OCI-LY3 (cell line): Measurements from ENCODE around the gene COL4A2.

Experiments used
- H2AFZ ChIP-seq: fragments of 200-600, 300-600 bp; shearing (Covaris generic); 2 replicates; pipeline ENCODE4 v1.6.0; 2014; ENCODE audit warnings: antibody characterized with exemption, low read depth, low read length
- H3K27ac ChIP-seq: fragments of 200-600, 300-600 bp; sonication (generic); 2 replicates; pipeline ENCODE4 v1.5.1; 2014; ENCODE audit warnings: mild to moderate bottlenecking, low read length, moderate library complexity, mixed read lengths
- H3K27me3 ChIP-seq: fragments of 200-600, 300-600 bp; sonication (generic); 2 replicates; pipeline ENCODE4 v1.6.1; 2014; ENCODE audit warnings: low read depth, low read length, mixed read lengths
- H3K36me3 ChIP-seq: fragments of 200-600, 300-600 bp; sonication (generic); replicated peaks from 2 replicates; pipeline ENCODE3; 2014; ENCODE audit warnings: low read depth, low read length, mixed read lengths
- H3K4me1 ChIP-seq: fragments of 300-600, 200-600 bp; sonication (generic); 2 replicates; pipeline ENCODE4 v1.6.1; 2014; ENCODE audit warnings: low read length, mixed read lengths
- H3K4me2 ChIP-seq: fragments of 200-600, 300-600 bp; sonication (generic); 2 replicates; pipeline ENCODE4 v1.6.1; 2014; ENCODE audit warnings: low read length, mixed read lengths
- H3K4me3 ChIP-seq: fragments of 300-600, 200-600 bp; sonication (generic); 2 replicates; pipeline ENCODE4 v1.5.1; 2014; ENCODE audit warnings: antibody characterized with exemption, mild to moderate bottlenecking, low read length, moderate library complexity
- H3K79me2 ChIP-seq: fragments of 300-600, 200-600 bp; shearing (Covaris generic); 2 replicates; pipeline ENCODE4 v1.6.1; 2014; ENCODE audit warnings: mild to moderate bottlenecking, low read length, mixed read lengths
- H3K9ac ChIP-seq: fragments of 300-600, 200-600 bp; shearing (Covaris generic); 2 replicates; pipeline ENCODE4 v1.6.0; 2014; ENCODE audit warnings: mild to moderate bottlenecking, low read length, moderate library complexity
- H3K9me3 ChIP-seq: fragments of 200-600, 300-600 bp; shearing (Covaris generic); 2 replicates; pipeline ENCODE4 v1.6.1; 2014; ENCODE audit warnings: low read length, mixed read lengths; ENCODE audit not compliant: insufficient read depth
- H4K20me1 ChIP-seq: fragments of 200-600, 300-600 bp; sonication (generic); 2 replicates; pipeline ENCODE4 v1.6.1; 2016; ENCODE audit warnings: low read length, mixed read lengths; ENCODE audit not compliant: insufficient read depth
- EZH2phosphoT487 ChIP-seq: fragments of 200-600 bp; shearing (Covaris generic); IDR thresholded peaks from 2 replicates; pipeline ENCODE4 v1.6.1; 2018; ENCODE audit warnings: antibody characterized with exemption, mixed run types, low read depth
- TF ChIP-seq, protein P1 (sequence below): fragments of 200-600, 300-600 bp; sonication (generic); IDR thresholded peaks from 2 replicates; pipeline ENCODE4 v1.5.1; 2014; ENCODE audit warnings: antibody characterized with exemption, low read length, low read depth

COL4A2 gene

DNA sequence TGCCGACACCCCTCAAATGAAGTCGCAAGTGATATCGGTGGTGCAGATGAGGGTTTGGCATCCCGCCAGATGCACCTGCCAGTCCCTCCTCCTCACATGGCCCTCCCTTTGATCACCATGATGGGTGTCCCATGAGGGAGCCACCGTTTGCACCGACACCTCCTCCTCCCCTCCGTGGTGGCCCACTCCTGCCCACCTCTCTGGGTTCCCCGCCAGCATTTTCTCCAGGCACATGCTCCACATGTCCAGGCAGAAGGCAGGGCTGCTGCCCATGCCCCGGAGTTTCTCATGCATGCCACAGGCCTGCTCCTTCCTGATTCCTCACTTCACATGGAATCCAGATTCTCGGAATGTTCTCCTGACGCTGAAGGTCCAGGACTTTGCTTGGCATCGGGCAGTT lies 49.3 kb downstream of the COL4A2 start:
- Histone ChIP-seq H2AFZ (no peak overlapping the region), H3K4me1 (no peaks in the 10 kb centered on the region), H3K4me3 (no peak overlapping the region), H4K20me1 (no peaks in the 10 kb centered on the region), H3K79me2 (no peaks in the 10 kb centered on the region), H3K4me2 (no peak overlapping the region), H3K27me3 (no peaks in the 10 kb centered on the region; the same call in 1 of the 2 replicates), H3K27ac (no peak overlapping the region), H3K9me3 (no peaks in the 10 kb centered on the region), H3K9ac (no peak overlapping the region), H3K36me3 (no peaks in the 10 kb centered on the region)
- TF ChIP-seq EZH2phosphoT487 = no peak
- TF ChIP-seq, protein P1, sequence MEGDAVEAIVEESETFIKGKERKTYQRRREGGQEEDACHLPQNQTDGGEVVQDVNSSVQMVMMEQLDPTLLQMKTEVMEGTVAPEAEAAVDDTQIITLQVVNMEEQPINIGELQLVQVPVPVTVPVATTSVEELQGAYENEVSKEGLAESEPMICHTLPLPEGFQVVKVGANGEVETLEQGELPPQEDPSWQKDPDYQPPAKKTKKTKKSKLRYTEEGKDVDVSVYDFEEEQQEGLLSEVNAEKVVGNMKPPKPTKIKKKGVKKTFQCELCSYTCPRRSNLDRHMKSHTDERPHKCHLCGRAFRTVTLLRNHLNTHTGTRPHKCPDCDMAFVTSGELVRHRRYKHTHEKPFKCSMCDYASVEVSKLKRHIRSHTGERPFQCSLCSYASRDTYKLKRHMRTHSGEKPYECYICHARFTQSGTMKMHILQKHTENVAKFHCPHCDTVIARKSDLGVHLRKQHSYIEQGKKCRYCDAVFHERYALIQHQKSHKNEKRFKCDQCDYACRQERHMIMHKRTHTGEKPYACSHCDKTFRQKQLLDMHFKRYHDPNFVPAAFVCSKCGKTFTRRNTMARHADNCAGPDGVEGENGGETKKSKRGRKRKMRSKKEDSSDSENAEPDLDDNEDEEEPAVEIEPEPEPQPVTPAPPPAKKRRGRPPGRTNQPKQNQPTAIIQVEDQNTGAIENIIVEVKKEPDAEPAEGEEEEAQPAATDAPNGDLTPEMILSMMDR = no peak

DNA sequence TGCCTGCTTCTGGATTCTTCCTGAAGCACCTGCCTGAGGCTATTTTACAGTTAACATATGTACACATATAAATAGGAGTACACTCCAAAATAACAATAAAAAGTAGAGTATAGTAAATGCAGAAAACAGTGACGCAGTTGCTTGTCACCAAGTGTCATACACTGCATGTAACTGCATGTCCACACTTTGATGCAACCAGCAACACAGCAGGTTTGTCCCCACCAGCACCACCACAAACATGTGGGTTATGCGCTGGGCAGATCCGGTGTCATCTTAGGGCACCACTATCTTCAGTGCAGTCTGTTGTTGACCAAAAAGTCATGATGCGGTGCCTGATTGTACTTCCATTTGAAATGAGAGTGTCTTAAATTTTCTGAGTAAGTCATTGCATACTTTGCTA lies 51.3 kb downstream of the COL4A2 start:
- Histone ChIP-seq H3K79me2 (no peaks in the 10 kb centered on the region), H3K9me3 (no peaks in the 10 kb centered on the region), H3K4me2 (no peak overlapping the region), H3K9ac (no peak overlapping the region), H3K27ac (no peak overlapping the region), H3K36me3 (no peaks in the 10 kb centered on the region), H4K20me1 (no peaks in the 10 kb centered on the region), H2AFZ (no peak overlapping the region), H3K4me3 (no peak overlapping the region), H3K4me1 (no peaks in the 10 kb centered on the region), H3K27me3 (no peaks in the 10 kb centered on the region; the same call in 1 of the 2 replicates)
- TF ChIP-seq, protein P1 = no peak
- TF ChIP-seq EZH2phosphoT487 = no peak

DNA sequence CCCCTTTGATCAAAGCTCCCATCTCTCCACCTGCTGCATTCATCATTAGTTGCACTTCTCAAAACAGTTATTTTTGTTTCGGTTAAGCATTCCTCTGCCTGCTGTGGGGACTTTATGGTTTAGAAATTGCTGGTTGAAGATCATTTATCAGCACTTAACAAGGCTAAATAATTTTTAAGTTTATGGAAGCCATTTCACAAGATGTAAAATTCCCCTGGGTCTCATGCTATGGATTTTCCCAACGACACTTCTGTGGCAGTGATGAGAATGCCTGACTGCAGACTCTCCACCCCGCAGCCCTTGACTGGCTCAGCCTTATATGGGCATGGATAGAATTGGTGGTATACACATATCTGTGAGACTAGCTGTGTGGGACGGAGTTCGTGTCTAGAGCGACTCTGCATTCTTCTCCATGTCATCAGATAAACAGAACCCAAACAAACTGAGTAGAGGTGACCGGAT lies 52.8 kb downstream of the COL4A2 start:
- no peak overlapping the region for H2AFZ ChIP-seq
- H3K27ac ChIP-seq = no peak overlapping the region
- H3K9ac ChIP-seq = no peak overlapping the region
- H3K27me3 ChIP-seq = no peaks in the 10 kb centered on the region
- H3K4me2 ChIP-seq = no peak overlapping the region
- H3K4me3 ChIP-seq = no peak overlapping the region
- H3K4me1 ChIP-seq = no peaks in the 10 kb centered on the region
- no peaks in the 10 kb centered on the region for H3K36me3 ChIP-seq
- H3K79me2 ChIP-seq = no peaks in the 10 kb centered on the region
- H4K20me1 ChIP-seq = no peaks in the 10 kb centered on the region
- H3K9me3 ChIP-seq = no peaks in the 10 kb centered on the region
- TF ChIP-seq EZH2phosphoT487 = no peak
- TF ChIP-seq, protein P1 = no peak

DNA sequence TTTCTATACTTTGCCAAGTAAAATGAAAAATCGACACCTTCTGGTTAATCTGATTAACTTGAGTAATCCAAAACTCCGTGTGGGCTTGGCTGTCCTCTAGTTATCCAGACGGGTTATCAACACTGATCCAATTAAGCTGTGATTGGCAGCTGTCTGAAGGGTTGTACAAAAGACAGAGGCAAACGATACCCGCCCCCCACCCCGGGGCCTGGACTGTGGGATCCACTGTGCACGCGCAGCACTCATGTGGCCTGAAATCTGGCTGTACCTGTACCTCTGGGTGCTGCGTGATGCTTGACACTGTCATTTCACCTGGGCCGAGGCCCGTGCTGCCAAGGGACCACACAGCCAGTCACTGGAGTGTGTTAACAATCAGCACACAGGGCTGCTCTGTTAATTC lies 53.5 kb downstream of the COL4A2 start:
- no peak overlapping the region for H3K4me2 ChIP-seq
- TF ChIP-seq, protein P1 = no peak
- no peak for TF ChIP-seq EZH2phosphoT487
- no peaks in the 10 kb centered on the region for H3K4me1 ChIP-seq
- no peak overlapping the region for H3K27ac ChIP-seq
- H3K9me3 ChIP-seq = no peaks in the 10 kb centered on the region
- H3K9ac ChIP-seq = no peak overlapping the region
- no peaks in the 10 kb centered on the region for H3K36me3 ChIP-seq
- H4K20me1 ChIP-seq = no peaks in the 10 kb centered on the region
- no peak overlapping the region for H3K4me3 ChIP-seq
- no peaks in the 10 kb centered on the region for H3K79me2 ChIP-seq
- H2AFZ ChIP-seq = no peak overlapping the region
- H3K27me3 ChIP-seq = no peaks in the 10 kb centered on the region
